GM21515 (cell line): Measurements from ENCODE around the gene SH3PXD2B.

Experiments used
- ATAC-seq: cut with Tn5 transposase; IDR thresholded peaks from one replicate; pipeline ENCODE4 v1.9.1; 2021; ENCODE audit not compliant: unreplicated experiment

SH3PXD2B gene

GRCh38 chr5:172280929-172281328 lies 173.4 kb downstream of the SH3PXD2B start:
- no peak for ATAC-seq

- no peak for ATAC-seq
Observed at GRCh38 chr5:172280317-172280716, 174.0 kb downstream of the SH3PXD2B start.

GRCh38 chr5:172278356-172278755 lies 176.0 kb downstream of the SH3PXD2B start:
- ATAC-seq, result no peak

GRCh38 chr5:172276214-172276613 lies 178.1 kb downstream of the SH3PXD2B start:
- no peak for ATAC-seq
